Testis (tissue), 3 donors: ENCODE measurements around the gene PLEKHD1. TPM values are rescaled to one million over a fixed set of nuclear protein-coding genes. Genes with fewer than 3 reads are reported as not detected.

Source experiments
- DNase-seq: peaks from one replicate; pipeline ENCODE4 v3.0.0-alpha.2; 2019
- H3K27ac ChIP-seq, 2 donors: fragments of 200-600 bp; sonication (generic); one replicate each; pipeline ENCODE4 v1.5.1; 2019
- H3K27me3 ChIP-seq: fragments of 200-600 bp; sonication (generic); one replicate; pipeline ENCODE4 v1.5.1; 2019
- H3K36me3 ChIP-seq: fragments of 200-600 bp; sonication (generic); one replicate; pipeline ENCODE4 v1.5.1; 2017; ENCODE audit warnings: low read depth; ENCODE audit errors: missing control alignments
- H3K4me1 ChIP-seq: fragments of 200-600 bp; sonication (generic); one replicate; pipeline ENCODE4 v1.5.1; 2019
- H3K4me3 ChIP-seq, 2 donors: fragments of 200-600 bp; sonication (generic); one replicate each; pipeline ENCODE4 v1.5.1; 2017 to 2019
- H3K9me3 ChIP-seq: fragments of 200-600 bp; sonication (generic); one replicate; pipeline ENCODE4 v1.5.1; 2017
- POLR2A ChIP-seq: fragments of 450-650 bp; IDR thresholded peaks from one replicate; pipeline ENCODE4 v1.6.1; 2017; ENCODE audit warnings: antibody characterized with exemption, mild to moderate bottlenecking, moderate library complexity
- WGBS, 2 donors: methylation state at CpG; one replicate each; pipeline ENCODE4 v1.1.5; 2018; 5-methylcytosine and 5-hydroxymethylcytosine counted together
- intact Hi-C: fragments of 100-400 bp; cut with DNase I; formaldehyde crosslinking; loops from one replicate; pipeline ENCODE4 v1.15.1; 2023; ENCODE audit warnings: low total_unique reads
- polyA plus RNA-seq: library from polyadenylated mRNA; stranded (reverse); fragments of 350-450 nt; fragmentation: Illumina TruSeq; extraction: RNeasy Lipid Tissue Mini Kit (QIAGEN cat#74804); gene quantifications from one replicate; pipeline ENCODE4 v1.2.3, GENCODE V29; 2014; ENCODE audit warnings: low read depth, low replicate concordance; ENCODE audit not compliant: insufficient read depth
- total RNA-seq, 2 donors: library from RNA; depleted of rRNA; stranded (reverse); fragments of >200 nt; gene quantifications; one replicate each; pipeline ENCODE4 v1.2.3, GENCODE V29; 2016
- TF ChIP-seq, protein P1 (sequence below), 3 experiments: fragments of 450-650 bp in 2 of 3; fragments of 200-600 bp in 1 of 3; sonication (generic) in 1 of 3; IDR thresholded peaks; one replicate each; pipeline ENCODE4 v1.5.1; 2016 to 2019; ENCODE audit warnings: antibody characterized with exemption in 3 of 3, mild to moderate bottlenecking in 2 of 3, moderate library complexity in 1 of 3

PLEKHD1 gene
- total and polyA plus RNA-seq, 3 donors from 2014 or later, result 0.87 to 1.9 (median 1.1) TPM

DNA sequence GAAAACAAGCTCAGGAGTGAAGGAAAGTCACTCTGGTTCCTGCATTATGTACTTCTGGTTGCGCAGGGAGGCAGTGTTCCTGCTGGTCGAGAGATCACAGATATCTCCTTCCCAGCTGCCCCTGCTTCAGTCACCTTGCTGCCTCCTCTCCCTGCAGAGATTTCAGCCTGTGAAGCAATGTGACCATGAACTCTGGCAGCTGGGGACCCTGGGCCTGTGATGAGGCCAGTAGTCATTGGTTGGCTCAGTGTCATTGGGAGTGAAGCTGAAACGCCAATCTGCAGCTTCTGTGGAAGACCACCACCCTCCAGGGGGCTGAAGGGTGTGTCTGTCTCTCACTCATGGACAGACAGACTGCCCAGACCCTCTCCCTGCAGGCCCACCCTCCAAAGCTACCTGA is 45.0 kb downstream of the PLEKHD1 start:
- TF ChIP-seq, protein P1, sequence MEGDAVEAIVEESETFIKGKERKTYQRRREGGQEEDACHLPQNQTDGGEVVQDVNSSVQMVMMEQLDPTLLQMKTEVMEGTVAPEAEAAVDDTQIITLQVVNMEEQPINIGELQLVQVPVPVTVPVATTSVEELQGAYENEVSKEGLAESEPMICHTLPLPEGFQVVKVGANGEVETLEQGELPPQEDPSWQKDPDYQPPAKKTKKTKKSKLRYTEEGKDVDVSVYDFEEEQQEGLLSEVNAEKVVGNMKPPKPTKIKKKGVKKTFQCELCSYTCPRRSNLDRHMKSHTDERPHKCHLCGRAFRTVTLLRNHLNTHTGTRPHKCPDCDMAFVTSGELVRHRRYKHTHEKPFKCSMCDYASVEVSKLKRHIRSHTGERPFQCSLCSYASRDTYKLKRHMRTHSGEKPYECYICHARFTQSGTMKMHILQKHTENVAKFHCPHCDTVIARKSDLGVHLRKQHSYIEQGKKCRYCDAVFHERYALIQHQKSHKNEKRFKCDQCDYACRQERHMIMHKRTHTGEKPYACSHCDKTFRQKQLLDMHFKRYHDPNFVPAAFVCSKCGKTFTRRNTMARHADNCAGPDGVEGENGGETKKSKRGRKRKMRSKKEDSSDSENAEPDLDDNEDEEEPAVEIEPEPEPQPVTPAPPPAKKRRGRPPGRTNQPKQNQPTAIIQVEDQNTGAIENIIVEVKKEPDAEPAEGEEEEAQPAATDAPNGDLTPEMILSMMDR (IDR thresholded peaks at IDR 0.05), result no peak
- no peak for TF ChIP-seq POLR2A
- Histone ChIP-seq H3K4me1 (no peaks in the 10 kb centered on the region), H3K9me3 (no peaks in the 10 kb centered on the region), H3K27ac (no peak overlapping the region), H3K4me3 (no peak overlapping the region), H3K36me3 (no peaks in the 10 kb centered on the region), H3K27me3 (no peaks in the 10 kb centered on the region)
- WGBS, 2 donors, result 77 to 80% methylated on average over 2 to 3 of the region's 3 CpGs
- intact Hi-C loops, result no loop called here
- no peak for DNase-seq

- TF ChIP-seq, protein P1 (IDR thresholded peaks at IDR 0.05), result no peak
- TF ChIP-seq POLR2A, result no peak
- Histone ChIP-seq H3K27ac (no peak overlapping the region), H3K36me3 (no peaks in the 10 kb centered on the region), H3K4me3 (no peak overlapping the region), H3K9me3 (no peaks in the 10 kb centered on the region), H3K4me1 (no peaks in the 10 kb centered on the region), H3K27me3 (no peaks in the 10 kb centered on the region)
- 58 to 70% methylated on average over 4 of the region's 4 CpGs for WGBS, 2 donors
- DNase-seq, result no peak
- intact Hi-C loops, result no loop called here
Measured at GRCh38 chr14:69530095-69530494, 45.6 kb downstream of the PLEKHD1 start.

DNA sequence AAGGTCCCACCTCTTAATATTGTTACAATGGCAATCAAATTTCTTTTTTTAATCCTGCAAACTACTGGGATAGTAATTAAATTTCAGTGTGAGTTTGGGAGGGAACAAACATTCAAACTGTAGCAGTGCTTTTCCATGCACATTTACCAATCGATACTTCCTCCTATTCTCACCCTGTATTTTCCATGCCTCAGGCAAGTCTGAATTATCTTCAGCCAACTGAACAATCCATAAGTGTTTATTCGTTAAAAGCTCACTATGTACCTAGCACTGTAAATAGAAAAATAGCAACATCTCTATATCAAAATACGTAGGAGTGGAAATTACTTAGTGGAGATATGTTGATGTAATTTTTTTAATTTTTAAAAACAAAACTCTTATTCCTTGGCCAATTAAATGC is 46.6 kb downstream of the PLEKHD1 start:
- DNase-seq, result no peak
- no peaks in the 10 kb centered on the region for H3K4me1 ChIP-seq
- TF ChIP-seq POLR2A, result no peak
- TF ChIP-seq, protein P1 (IDR thresholded peaks at IDR 0.05), result no peak
- no peaks in the 10 kb centered on the region for H3K27me3 ChIP-seq
- H3K4me3 ChIP-seq, result no peak overlapping the region
- 63 to 80% methylated on average over 3 of the region's 3 CpGs for whole genome bisulfite sequencing, 2 donors
- H3K9me3 ChIP-seq, result no peaks in the 10 kb centered on the region
- intact Hi-C loops, result no loop called here
- no peak overlapping the region for H3K27ac ChIP-seq
- H3K36me3 ChIP-seq, result no peaks in the 10 kb centered on the region

DNA sequence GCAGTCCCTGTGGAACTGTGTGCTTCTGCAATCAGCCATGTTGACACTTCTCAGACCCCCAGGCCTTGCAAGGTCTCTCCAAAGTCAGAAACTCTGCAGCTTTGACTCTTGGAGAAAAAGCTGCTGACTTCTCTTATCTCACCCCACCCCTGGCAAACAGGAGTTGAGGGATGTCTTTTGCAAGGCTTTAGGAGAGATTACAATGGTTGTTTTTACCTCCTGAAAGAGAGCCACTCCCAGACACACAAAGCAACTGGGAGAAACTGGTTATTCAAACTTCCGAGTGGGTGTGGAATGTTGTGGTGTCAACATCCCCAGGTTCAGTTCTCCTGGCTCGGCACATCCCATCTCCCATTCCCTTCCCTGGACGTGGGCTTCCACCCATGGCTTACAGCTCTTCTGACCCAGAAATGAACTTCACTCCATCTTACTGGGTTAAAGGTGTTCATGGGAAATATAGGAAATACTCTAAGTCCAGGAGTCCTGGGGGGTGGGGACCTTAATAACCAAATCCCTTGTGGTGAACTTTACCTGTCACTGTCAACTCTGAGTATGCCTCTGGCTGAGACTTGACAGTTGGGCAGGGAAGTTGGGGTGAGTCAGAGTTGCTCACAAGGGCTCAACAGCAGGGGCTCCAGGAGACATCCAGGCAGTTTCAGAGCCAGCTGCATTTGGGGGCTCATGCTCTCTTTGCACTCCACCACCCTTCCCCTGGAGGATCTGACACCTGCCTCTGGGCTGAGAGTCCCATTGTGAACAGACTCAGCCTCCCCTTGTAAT is 48.2 kb downstream of the PLEKHD1 start:
- 77 to 78% methylated on average over 3 of the region's 3 CpGs for WGBS, 2 donors
- DNase-seq, result no peak
- Histone ChIP-seq H3K27ac (no peak overlapping the region), H3K36me3 (no peaks in the 10 kb centered on the region), H3K4me1 (no peaks in the 10 kb centered on the region), H3K4me3 (no peak overlapping the region), H3K9me3 (no peaks in the 10 kb centered on the region), H3K27me3 (no peaks in the 10 kb centered on the region)
- intact Hi-C loops, result no loop called here
- TF ChIP-seq, protein P1 (IDR thresholded peaks at IDR 0.05), result no peak
